Caco-2 (cell line): ENCODE data around the gene DVL1. TPM values are rescaled to one million over a fixed set of nuclear protein-coding genes. Genes with fewer than 3 reads are reported as not detected.

ENCODE experiments used
- BruUV-seq: library from RNA; stranded (reverse); fragments of 400-500 nt; replicated peaks from 2 replicates; lab custom pipeline; 2021; lab: Mats Ljungman, UMichigan
- CTCF ChIA-PET: fragments of 300-600 bp; sonication (Branson Sonifier 250); formaldehyde crosslinking; loops from one replicate; lab custom pipeline; 2022; ENCODE audit warnings: antibody characterized with exemption; lab: Charles Lee
- POLR2A ChIA-PET: fragments of 300-600 bp; sonication (Branson Sonifier 250); formaldehyde crosslinking; loops from one replicate; lab custom pipeline; 2022; ENCODE audit warnings: antibody characterized with exemption; lab: Charles Lee
- DNase-seq, 2 experiments: peaks; one replicate each; pipeline versions ENCODE4 v3.0.0 to v3.0.0-alpha.2; 2020 to 2022
- H3K27me3 ChIP-seq: replicated peaks from 2 replicates; pipeline ENCODE4 v1.6.0; 2011; ENCODE audit warnings: low read length; ENCODE audit not compliant: control insufficient read depth, insufficient read depth
- H3K36me3 ChIP-seq: 2 replicates; pipeline ENCODE4 v1.5.1; 2011; ENCODE audit warnings: low read length; ENCODE audit not compliant: control insufficient read depth, insufficient read depth
- H3K4me1 ChIP-seq: fragments of 250-450 bp; sonication (Bioruptor Pico); 2 replicates; pipeline ENCODE4 v1.5.1; 2020; ENCODE audit warnings: mild to moderate bottlenecking
- H3K4me3 ChIP-seq: 2 replicates; pipeline ENCODE4 v1.5.1; 2011; ENCODE audit warnings: low read depth, mild to moderate bottlenecking, control low read depth, low read length
- H3K9me3 ChIP-seq: fragments of 250-450 bp; sonication (Bioruptor Pico); 2 replicates; pipeline ENCODE4 v1.5.1; 2020; ENCODE audit warnings: mild to moderate bottlenecking, moderate library complexity
- H3K27ac Mint-ChIP-seq: one replicate; pipeline ENCODE4 v1.8.0; 2022; ENCODE audit warnings: mixed read lengths; ENCODE audit not compliant: unreplicated experiment
- H3K27me3 Mint-ChIP-seq: one replicate; pipeline ENCODE4 v1.8.0; 2022; ENCODE audit warnings: mixed read lengths; ENCODE audit not compliant: insufficient read depth, unreplicated experiment
- H3K36me3 Mint-ChIP-seq: one replicate; pipeline ENCODE4 v1.8.0; 2022; ENCODE audit warnings: mild to moderate bottlenecking, mixed read lengths; ENCODE audit not compliant: insufficient read depth, unreplicated experiment
- H3K4me1 Mint-ChIP-seq: one replicate; pipeline ENCODE4 v1.8.0; 2022; ENCODE audit warnings: low read depth, mixed read lengths; ENCODE audit not compliant: unreplicated experiment
- H3K4me3 Mint-ChIP-seq: one replicate; pipeline ENCODE4 v1.8.0; 2022; ENCODE audit warnings: mild to moderate bottlenecking, moderate library complexity, mixed read lengths; ENCODE audit not compliant: unreplicated experiment
- H3K9me3 Mint-ChIP-seq: one replicate; pipeline ENCODE4 v1.8.0; 2022; ENCODE audit warnings: mixed read lengths; ENCODE audit not compliant: unreplicated experiment
- CTCF ChIP-seq, 2 experiments: fragments of 200-600 bp in 1 of 2; IDR thresholded peaks; 1 replicate in 1 of 2; 2 replicates in 1 of 2; pipeline versions ENCODE4 v1.5.1 to v1.8.0; 2011 to 2022; ENCODE audit warnings: antibody characterized with exemption in 1 of 2, control low read depth in 1 of 2, inconsistent platforms in 1 of 2, low read depth in 1 of 2, low read length in 1 of 2, mild to moderate bottlenecking in 1 of 2, moderate library complexity in 1 of 2; ENCODE audit not compliant: insufficient read depth in 1 of 2, severe bottlenecking in 1 of 2, unreplicated experiment in 1 of 2
- intact Hi-C: fragments of 100-400 bp; cut with micrococcal nuclease; formaldehyde crosslinking; loops from one replicate; pipeline ENCODE4 v1.10.0; 2022; ENCODE audit not compliant: unreplicated experiment
- total RNA-seq: library from RNA; stranded (reverse); gene quantifications from 2 replicates; pipeline ENCODE4 v1.2.3, GENCODE V29; 2022

Gene DVL1
- total RNA-seq, 1 experiment from 2014 or later: 40.6 TPM

- Mint-ChIP-seq H3K4me3 (no peak overlapping the region), H3K4me1 (no peaks in the 10 kb centered on the region), H3K27me3 (no peaks in the 10 kb centered on the region), H3K36me3 (peaks cover 97% of the 10 kb centered on the region), H3K9me3 (no peaks in the 10 kb centered on the region), H3K27ac (no peak overlapping the region)
- Histone ChIP-seq H3K4me3 (no peak overlapping the region), H3K4me1 (no peaks in the 10 kb centered on the region), H3K27me3 (no peaks in the 10 kb centered on the region), H3K36me3 (no peaks in the 10 kb centered on the region; the same call in none of the 2 replicates), H3K9me3 (no peaks in the 10 kb centered on the region)
- DNase-seq: no peak
- intact Hi-C loops: no loop called here
- CTCF ChIA-PET: no interaction called here
- TF ChIP-seq CTCF (IDR thresholded peaks at IDR 0.05; ENCODE audit: insufficient read depth in 1 of 2, low read depth in 1 of 2, low read length in 1 of 2, severe bottlenecking in 1 of 2, unreplicated experiment in 1 of 2): no peak
- no TSS peak for BruUV-seq
- POLR2A ChIA-PET: no interaction called here
Measured at GRCh38 chr1:1390675-1391074, 41.5 kb upstream of the DVL1 start.

GRCh38 chr1:1388078-1388472 lies 38.9 kb upstream of the DVL1 start:
- Mint-ChIP-seq H3K27ac (no peak overlapping the region), H3K4me3 (no peak overlapping the region), H3K9me3 (no peaks in the 10 kb centered on the region), H3K27me3 (no peaks in the 10 kb centered on the region), H3K4me1 (no peaks in the 10 kb centered on the region), H3K36me3 (peaks cover 86% of the 10 kb centered on the region)
- intact Hi-C loops: no loop called here
- no peak for TF ChIP-seq CTCF (IDR thresholded peaks at IDR 0.05; ENCODE audit: insufficient read depth in 1 of 2, low read depth in 1 of 2, low read length in 1 of 2, severe bottlenecking in 1 of 2, unreplicated experiment in 1 of 2)
- ChIA-PET POLR2A (no interaction called here), CTCF (no interaction called here)
- no peak for DNase-seq
- Histone ChIP-seq H3K9me3 (no peaks in the 10 kb centered on the region), H3K4me3 (no peak overlapping the region), H3K4me1 (no peaks in the 10 kb centered on the region), H3K36me3 (peaks cover 2% of the 10 kb centered on the region), H3K27me3 (no peaks in the 10 kb centered on the region)
- no TSS peak for BruUV-seq

GRCh38 chr1:1387098-1388077 lies 38.2 kb upstream of the DVL1 start:
- no peak for DNase-seq
- Histone ChIP-seq H3K4me3 (no peak overlapping the region), H3K4me1 (no peaks in the 10 kb centered on the region), H3K27me3 (no peaks in the 10 kb centered on the region), H3K9me3 (no peaks in the 10 kb centered on the region), H3K36me3 (peaks cover 2% of the 10 kb centered on the region)
- CTCF ChIA-PET: no interaction called here
- no peaks in the 10 kb centered on the region for H3K4me1 Mint-ChIP-seq
- peaks cover 5% of the 10 kb centered on the region for H3K9me3 Mint-ChIP-seq
- no peaks in the 10 kb centered on the region for H3K27me3 Mint-ChIP-seq
- intact Hi-C loops: no loop called here
- H3K4me3 Mint-ChIP-seq: no peak overlapping the region
- H3K27ac Mint-ChIP-seq: no peak overlapping the region
- BruUV-seq: no TSS peak
- POLR2A ChIA-PET: no interaction called here
- H3K36me3 Mint-ChIP-seq: peaks cover 79% of the 10 kb centered on the region
- TF ChIP-seq CTCF (IDR thresholded peaks at IDR 0.05; ENCODE audit: insufficient read depth in 1 of 2, low read depth in 1 of 2, low read length in 1 of 2, severe bottlenecking in 1 of 2, unreplicated experiment in 1 of 2): no peak
